DMS53 (cell line): ENCODE data around the gene SAMD9L.
"Not testable (repeated sequence)": the region's sequence is repeated elsewhere in the genome, so short reads cannot be mapped to it uniquely, and the experiment has no call there.

Source experiments
- DNase-seq: peaks from one replicate; lab custom pipeline; 2025; lab: John Stamatoyannopoulos, UW

Gene SAMD9L

GRCh38 chr7:93146036-93146435 lies 2.1 kb downstream of the SAMD9L start:
- peak; percentile 47 for DNase-seq

- DNase-seq = no peak
Observed at GRCh38 chr7:93145354-93145753, 2.8 kb downstream of the SAMD9L start.

- DNase-seq = no peak
Observed at GRCh38 chr7:93142127-93142526, 6.1 kb downstream of the SAMD9L start.

- DNase-seq = no peak
Observed at GRCh38 chr7:93140582-93141191, 7.5 kb downstream of the SAMD9L start.

- DNase-seq = no peak
Observed at GRCh38 chr7:93138576-93138975, 9.6 kb downstream of the SAMD9L start.

GRCh38 chr7:93133005-93133404 lies 15.2 kb downstream of the SAMD9L start:
- no peak for DNase-seq

GRCh38 chr7:93132216-93132615 lies 16.0 kb downstream of the SAMD9L start:
- no peak for DNase-seq

GRCh38 chr7:93126954-93127353 lies 21.2 kb downstream of the SAMD9L start:
- DNase-seq = not testable (repeated sequence)

- DNase-seq = not testable (repeated sequence)
Observed at GRCh38 chr7:93123532-93123931, 24.7 kb downstream of the SAMD9L start.

- no peak for DNase-seq
Observed at GRCh38 chr7:93120592-93121549, 27.3 kb downstream of the SAMD9L start.

- no peak for DNase-seq
Observed at GRCh38 chr7:93119191-93119905, 28.8 kb downstream of the SAMD9L start.

GRCh38 chr7:93117852-93118530 lies 30.2 kb downstream of the SAMD9L start, which contains the start of gene SAMD9:
Gene SAMD9, minus strand, starts transcription at chr7:93117979. Its CDS starts 11,882 bp downstream, at chr7:93106097.
- peak; percentile 94 for DNase-seq

GRCh38 chr7:93117327-93117726 lies 30.9 kb downstream of the SAMD9L start:
- DNase-seq = peak; percentile 23

GRCh38 chr7:93115796-93116195 lies 32.4 kb downstream of the SAMD9L start:
- no peak for DNase-seq

- DNase-seq = no peak
Observed at GRCh38 chr7:93108003-93108402, 40.2 kb downstream of the SAMD9L start.

GRCh38 chr7:93097388-93097787 lies 50.8 kb downstream of the SAMD9L start:
- DNase-seq = no peak

GRCh38 chr7:93092757-93093370 lies 55.3 kb downstream of the SAMD9L start:
- DNase-seq = peak; percentile 71
